ENCODE data around the gene TMEM50B.

Gene TMEM50B

GRCh38 chr21:33443194-33443593 is 36.6 kb downstream of the TMEM50B start:
- Mint-ChIP-seq H3K36me3 (ENCODE audit: low read depth) (peaks cover 15% of the 10 kb centered on the region), H3K27ac (peak overlapping the region; percentile 4)
- no peak for TF ChIP-seq CTCF (IDR thresholded peaks at IDR 0.05)

GRCh38 chr21:33441489-33442477 is 38.0 kb downstream of the TMEM50B start:
- Mint-ChIP-seq H3K27ac (peak overlapping the region; percentile 89), H3K36me3 (ENCODE audit: low read depth) (peaks cover 20% of the 10 kb centered on the region), H3K27me3 (ENCODE audit: low read depth, poor library complexity) (no peaks in the 10 kb centered on the region), H3K9me3 (no peaks in the 10 kb centered on the region), H3K4me1 (peaks cover 27% of the 10 kb centered on the region), H3K4me3 (no peak overlapping the region)
- DNase-seq, result peak; percentile 16
- no peak for TF ChIP-seq CTCF (IDR thresholded peaks at IDR 0.05)

More at GRCh38 chr21:33443194-33443593, 36.6 kb downstream of the TMEM50B start:
- no peak overlapping the region for H3K4me3 Mint-ChIP-seq
- peaks cover 27% of the 10 kb centered on the region for H3K4me1 Mint-ChIP-seq
- H3K9me3 Mint-ChIP-seq, result no peaks in the 10 kb centered on the region
- DNase-seq, result no peak
- H3K27me3 Mint-ChIP-seq (ENCODE audit: low read depth, poor library complexity), result no peaks in the 10 kb centered on the region

- DNase-seq, result no peak
- Mint-ChIP-seq H3K4me1 (peaks cover 10% of the 10 kb centered on the region), H3K9me3 (no peaks in the 10 kb centered on the region), H3K36me3 (ENCODE audit: low read depth) (peaks cover 53% of the 10 kb centered on the region), H3K27me3 (ENCODE audit: low read depth, poor library complexity) (no peaks in the 10 kb centered on the region), H3K4me3 (no peak overlapping the region), H3K27ac (no peak overlapping the region)
- TF ChIP-seq CTCF (IDR thresholded peaks at IDR 0.05), result no peak
Measured at GRCh38 chr21:33437140-33437539, 42.6 kb downstream of the TMEM50B start.

- H3K4me1 Mint-ChIP-seq, result no peaks in the 10 kb centered on the region
- H3K9me3 Mint-ChIP-seq, result no peaks in the 10 kb centered on the region
- H3K27ac Mint-ChIP-seq, result peak overlapping the region; percentile 81
- peaks cover 66% of the 10 kb centered on the region for H3K36me3 Mint-ChIP-seq (ENCODE audit: low read depth)
- no peaks in the 10 kb centered on the region for H3K27me3 Mint-ChIP-seq (ENCODE audit: low read depth, poor library complexity)
- H3K4me3 Mint-ChIP-seq, result no peak overlapping the region
- no peak for TF ChIP-seq CTCF (IDR thresholded peaks at IDR 0.05)
- DNase-seq, result no peak
Measured at GRCh38 chr21:33434770-33435360, 44.9 kb downstream of the TMEM50B start.

GRCh38 chr21:33433425-33434114 is 46.2 kb downstream of the TMEM50B start:
- H3K4me1 Mint-ChIP-seq, result no peaks in the 10 kb centered on the region
- peaks cover 70% of the 10 kb centered on the region for H3K36me3 Mint-ChIP-seq (ENCODE audit: low read depth)
- no peak for DNase-seq
- peak overlapping the region; percentile 42 for H3K27ac Mint-ChIP-seq
- no peaks in the 10 kb centered on the region for H3K27me3 Mint-ChIP-seq (ENCODE audit: low read depth, poor library complexity)
- no peak for TF ChIP-seq CTCF (IDR thresholded peaks at IDR 0.05)
- no peak overlapping the region for H3K4me3 Mint-ChIP-seq
- H3K9me3 Mint-ChIP-seq, result no peaks in the 10 kb centered on the region

All from nephron progenitor cell (in vitro differentiated cells).